Pancreas (tissue), 10 donors: Measurements from ENCODE around the gene UBE2Q1. TPM values are rescaled to one million over a fixed set of nuclear protein-coding genes. Genes with fewer than 3 reads are reported as not detected.

Experiments
- ATAC-seq, 4 donors: fragments of 200-7000 bp; cut with Tn5 transposase; one replicate each; pipeline versions ENCODE4 v1.8.0 to v1.9.1; 2020; ENCODE audit warnings: mild to moderate bottlenecking in 4 of 4, moderate library complexity in 4 of 4
- DNase-seq, 6 donors: peaks; one replicate each; pipeline ENCODE4 v3.0.0-alpha.2; 2020
- FAIRE-seq: peaks from 2 replicates; lab custom pipeline; 2012; peaks lifted over from hg19 to GRCh38; lab: Jason Lieb, UNC
- H3K27ac ChIP-seq, 4 donors: fragments of 200-600 bp; sonication (generic); 1 replicate in 3 of 4; 2 replicates in 1 of 4; pipeline versions ENCODE4 v1.5.0 to v1.8.0; 2020
- H3K27me3 ChIP-seq, 4 donors: fragments of 200-600 bp; one replicate each; pipeline ENCODE4 v1.8.0; 2021
- H3K36me3 ChIP-seq, 3 donors: fragments of 200-600 bp; sonication (generic) in 1 of 3; one replicate each; pipeline versions ENCODE4 v1.5.0 to v1.8.0; 2020 to 2021
- H3K4me1 ChIP-seq, 3 donors: fragments of 200-600 bp; one replicate each; pipeline ENCODE4 v1.8.0; 2021
- H3K4me3 ChIP-seq, 4 donors: fragments of 200-600 bp; sonication (generic) in 2 of 4; one replicate each; pipeline versions ENCODE4 v1.5.0 to v1.8.0; 2020 to 2021
- H3K9me3 ChIP-seq, 4 donors: fragments of 200-600 bp; one replicate each; pipeline ENCODE4 v1.8.0; 2021
- WGBS, 2 donors: extraction: QIAGEN DNeasy Blood & Tissue Kit; methylation state at CpG; one replicate each; pipeline ENCODE4 v1.1.7; 2013; 5-methylcytosine and 5-hydroxymethylcytosine counted together
- intact Hi-C, 3 donors: fragments of 100-400 bp; cut with DNase I; formaldehyde crosslinking; loops; one replicate each; pipeline versions ENCODE4 v1.11.1 to v1.14.2; 2022
- polyA plus RNA-seq, 2 donors: library from polyadenylated mRNA; stranded (reverse); fragments of 200-250 nt; gene quantifications; one replicate each; pipeline ENCODE4 v1.2.3, GENCODE V29; 2013
- total RNA-seq, 6 donors: library from RNA; stranded (reverse); fragmentation: NEBNext Ultra II Directional in 4 of 6; extraction: Animal tissue kit (Norgen Biotek cat#: 25700) in 4 of 6; gene quantifications; one replicate each; pipeline versions ENCODE4 v1.2.1 to v1.2.4, GENCODE V29; 2021 to 2023
- TF ChIP-seq, protein P1 (sequence below), 4 donors: fragments of 200-600 bp; sonication (generic) in 3 of 4; IDR thresholded peaks; one replicate each; pipeline versions ENCODE4 v1.5.0 to v1.8.0; 2021; ENCODE audit warnings: antibody characterized with exemption in 4 of 4
- donor health status: healthy with polysubstance abuse.
- donor health status: DM: no; HTN: no; CAD: no; lungs with moderate emphysema.
- donor health status: DM: no; HTN: no; CAD: no.
- donor health status: control.
- donor health status: control.
- donor health status: Bipolar disorder and iron deficiency.
- donor health status: DM: yes; HTN: yes; CAD: no.
- donor health status: DM: no; HTN: no; CAD: no.
- donor health status: DM: no; HTN: no; CAD: no.
- donor health status: DM: yes; HTN: yes; CAD: no.

Gene UBE2Q1
- total and polyA plus RNA-seq, 8 donors: 22.3 to 52.2 (median 38.7) TPM

DNA sequence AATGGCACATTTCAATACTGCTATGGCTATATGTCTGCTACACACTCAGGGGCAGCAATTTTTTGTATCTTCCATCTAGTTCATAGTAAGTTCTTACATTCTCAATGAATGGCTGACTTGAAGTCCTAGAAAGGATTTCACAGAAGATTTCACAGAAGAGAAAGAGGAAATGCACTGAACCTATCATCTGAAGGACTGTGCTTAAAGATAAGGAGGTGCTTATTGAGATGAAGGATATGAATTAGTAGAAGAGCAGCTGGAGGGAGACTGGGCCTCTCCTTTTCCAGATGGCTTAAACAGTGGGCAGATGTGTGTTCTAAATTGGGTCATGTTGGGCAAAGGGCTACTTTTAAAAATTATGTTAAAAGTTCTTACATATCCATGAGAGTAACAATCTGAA, 34.9 kb upstream of the UBE2Q1 start:
- Histone ChIP-seq H3K4me1 (no peaks in the 10 kb centered on the region), H3K36me3 (peaks cover 5 to 73% (median 73%) of the 10 kb centered on the region in 3 donors), H3K9me3 (no peaks in the 10 kb centered on the region), H3K27ac (no peak overlapping the region), H3K4me3 (no peak overlapping the region), H3K27me3 (no peaks in the 10 kb centered on the region)
- intact Hi-C loops: no loop called here
- DNase-seq (no peak), ATAC-seq (no peak), FAIRE-seq (no peak)
- TF ChIP-seq, protein P1, sequence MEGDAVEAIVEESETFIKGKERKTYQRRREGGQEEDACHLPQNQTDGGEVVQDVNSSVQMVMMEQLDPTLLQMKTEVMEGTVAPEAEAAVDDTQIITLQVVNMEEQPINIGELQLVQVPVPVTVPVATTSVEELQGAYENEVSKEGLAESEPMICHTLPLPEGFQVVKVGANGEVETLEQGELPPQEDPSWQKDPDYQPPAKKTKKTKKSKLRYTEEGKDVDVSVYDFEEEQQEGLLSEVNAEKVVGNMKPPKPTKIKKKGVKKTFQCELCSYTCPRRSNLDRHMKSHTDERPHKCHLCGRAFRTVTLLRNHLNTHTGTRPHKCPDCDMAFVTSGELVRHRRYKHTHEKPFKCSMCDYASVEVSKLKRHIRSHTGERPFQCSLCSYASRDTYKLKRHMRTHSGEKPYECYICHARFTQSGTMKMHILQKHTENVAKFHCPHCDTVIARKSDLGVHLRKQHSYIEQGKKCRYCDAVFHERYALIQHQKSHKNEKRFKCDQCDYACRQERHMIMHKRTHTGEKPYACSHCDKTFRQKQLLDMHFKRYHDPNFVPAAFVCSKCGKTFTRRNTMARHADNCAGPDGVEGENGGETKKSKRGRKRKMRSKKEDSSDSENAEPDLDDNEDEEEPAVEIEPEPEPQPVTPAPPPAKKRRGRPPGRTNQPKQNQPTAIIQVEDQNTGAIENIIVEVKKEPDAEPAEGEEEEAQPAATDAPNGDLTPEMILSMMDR (IDR thresholded peaks at IDR 0.05): no peak

DNA sequence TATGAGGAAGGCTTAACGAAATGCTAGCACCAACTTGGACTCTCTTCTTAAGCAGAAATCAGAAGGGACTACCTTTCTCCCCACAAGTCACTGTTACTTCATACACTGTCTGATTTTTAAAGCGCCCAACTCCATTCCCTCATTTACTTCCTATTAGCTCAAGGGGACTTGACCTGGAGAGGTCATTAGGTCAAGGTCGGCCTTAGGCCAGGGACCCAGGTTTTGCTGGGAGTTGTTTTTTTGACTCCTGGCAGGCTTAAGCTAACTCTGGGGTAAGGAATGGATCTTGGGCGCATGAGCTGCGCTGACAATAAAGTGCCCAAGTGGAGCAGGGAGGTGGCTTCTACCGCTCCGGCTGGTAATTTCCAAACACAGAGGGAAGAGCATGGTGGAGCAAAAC, 32.7 kb upstream of the UBE2Q1 start:
- H3K9me3 ChIP-seq: no peaks in the 10 kb centered on the region
- FAIRE-seq (no peak), DNase-seq (no peak), ATAC-seq (no peak)
- intact Hi-C loops: no loop called here
- no peaks in the 10 kb centered on the region for H3K4me1 ChIP-seq
- no peaks in the 10 kb centered on the region for H3K27me3 ChIP-seq
- no peak overlapping the region for H3K27ac ChIP-seq
- WGBS, 2 donors: 93 to 98% methylated on average over 7 of the region's 7 CpGs
- TF ChIP-seq, protein P1 (IDR thresholded peaks at IDR 0.05): no peak
- peaks cover 10 to 74% (median 73%) of the 10 kb centered on the region in 3 donors for H3K36me3 ChIP-seq
- H3K4me3 ChIP-seq: no peak overlapping the region

DNA sequence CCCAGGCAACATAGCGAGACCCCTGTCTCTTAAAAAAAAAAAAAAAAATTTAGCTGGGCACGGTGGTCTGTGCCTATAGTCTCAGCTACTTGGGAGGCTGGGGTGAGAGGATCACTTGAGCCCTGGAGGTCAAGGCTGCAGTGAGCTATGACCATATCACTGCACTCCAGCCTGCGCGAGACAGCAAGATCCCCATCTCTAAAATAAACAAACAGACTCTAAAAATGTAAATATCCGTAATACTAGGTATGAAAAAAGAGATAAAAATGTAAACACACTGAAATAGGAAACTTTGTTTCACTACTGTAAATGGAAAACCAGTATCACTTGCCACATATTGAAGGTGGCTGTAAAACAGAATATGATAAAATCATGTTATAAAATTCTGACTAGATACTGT, 32.3 kb upstream of the UBE2Q1 start:
- WGBS, 2 donors: 49 to 59% methylated on average over 5 of the region's 5 CpGs
- Histone ChIP-seq H3K4me3 (no peak overlapping the region), H3K9me3 (no peaks in the 10 kb centered on the region), H3K27ac (no peak overlapping the region), H3K27me3 (no peaks in the 10 kb centered on the region), H3K36me3 (peaks cover 10 to 74% (median 72%) of the 10 kb centered on the region in 3 donors), H3K4me1 (no peaks in the 10 kb centered on the region)
- FAIRE-seq (no peak), DNase-seq (no peak), ATAC-seq (no peak)
- TF ChIP-seq, protein P1 (IDR thresholded peaks at IDR 0.05): no peak
- intact Hi-C loops: no loop called here

GRCh38 chr1:154589780-154590179, 31.3 kb upstream of the UBE2Q1 start:
- FAIRE-seq (no peak), DNase-seq (no peak)
- TF ChIP-seq, protein P1 (IDR thresholded peaks at IDR 0.05): no peak

DNA sequence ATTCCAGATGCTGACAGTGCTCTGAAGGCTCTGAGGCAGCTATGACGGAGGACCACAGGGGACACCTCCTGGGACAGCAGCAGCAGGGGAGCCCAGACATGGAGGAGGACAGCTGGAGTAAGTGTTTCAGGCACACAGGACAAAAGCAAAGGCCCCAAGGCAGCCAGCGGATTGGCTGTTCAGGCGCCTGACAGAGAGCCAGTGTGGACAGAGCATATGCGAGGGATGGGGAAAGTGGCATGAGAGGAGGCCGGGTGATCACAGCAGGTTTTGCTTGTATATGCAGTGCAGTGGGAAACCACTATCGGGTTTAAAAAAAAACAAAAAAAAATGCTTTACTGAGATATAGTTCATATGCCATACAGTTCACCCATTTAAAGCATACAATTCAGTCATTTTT, 28.2 kb upstream of the UBE2Q1 start:
- Histone ChIP-seq H3K9me3 (no peaks in the 10 kb centered on the region), H3K27me3 (no peaks in the 10 kb centered on the region)

More at GRCh38 chr1:154589780-154590179, 31.3 kb upstream of the UBE2Q1 start:
- Histone ChIP-seq H3K27me3 (no peaks in the 10 kb centered on the region), H3K4me3 (no peak overlapping the region), H3K36me3 (peaks cover 10 to 79% (median 73%) of the 10 kb centered on the region in 3 donors), H3K4me1 (no peaks in the 10 kb centered on the region), H3K9me3 (no peaks in the 10 kb centered on the region), H3K27ac (no peak overlapping the region)
- intact Hi-C loops: no loop called here
- ATAC-seq: no peak
- WGBS, 2 donors: 79 to 80% methylated on average over 10 of the region's 10 CpGs

More for the DNA sequence above, 28.2 kb upstream of the UBE2Q1 start:
- H3K4me1 ChIP-seq: no peaks in the 10 kb centered on the region
- H3K4me3 ChIP-seq: no peak overlapping the region
- peaks cover 13 to 94% (median 83%) of the 10 kb centered on the region in 3 donors for H3K36me3 ChIP-seq
- FAIRE-seq (no peak), DNase-seq (no peak), ATAC-seq (no peak)
- no peak overlapping the region for H3K27ac ChIP-seq
- WGBS, 2 donors: 95 to 96% methylated on average over 6 of the region's 6 CpGs
- TF ChIP-seq, protein P1 (IDR thresholded peaks at IDR 0.05): no peak
- intact Hi-C loops: no loop called here
